HG03066 (cell line): ENCODE results near the gene BARX1.
"Not testable (repeated sequence)": the region's sequence is repeated elsewhere in the genome, so short reads cannot be mapped to it uniquely, and the experiment has no call there.

Experiments
- ATAC-seq: cut with Tn5 transposase; IDR thresholded peaks from one replicate; pipeline ENCODE4 v1.9.1; 2021; ENCODE audit warnings: low read depth; ENCODE audit not compliant: unreplicated experiment

BARX1 gene

GRCh38 chr9:93967020-93967803, 12.1 kb upstream of the BARX1 start:
- ATAC-seq: no peak

GRCh38 chr9:93965830-93966577, 10.8 kb upstream of the BARX1 start:
- no peak for ATAC-seq

- ATAC-seq: no peak
These were observed 9.5 kb upstream of the BARX1 start for GRCh38 chr9:93964685-93965084.

GRCh38 chr9:93963969-93964368, 8.8 kb upstream of the BARX1 start:
- ATAC-seq: no peak

- ATAC-seq: not testable (repeated sequence)
These were observed 8.3 kb upstream of the BARX1 start for GRCh38 chr9:93963489-93963888.

- no peak for ATAC-seq
These were observed 7.6 kb upstream of the BARX1 start for GRCh38 chr9:93962561-93963440.

- no peak for ATAC-seq
These were observed 6.9 kb upstream of the BARX1 start for GRCh38 chr9:93962017-93962416.

- no peak for ATAC-seq
These were observed 6.1 kb upstream of the BARX1 start for GRCh38 chr9:93960971-93961841.

- ATAC-seq: no peak
These were observed 5.2 kb upstream of the BARX1 start for GRCh38 chr9:93960221-93960970.

GRCh38 chr9:93959739-93960154, 4.6 kb upstream of the BARX1 start:
- ATAC-seq: no peak

- ATAC-seq: no peak
These were observed 3.9 kb upstream of the BARX1 start for GRCh38 chr9:93958819-93959682.

GRCh38 chr9:93958121-93958818, 3.1 kb upstream of the BARX1 start:
- no peak for ATAC-seq

GRCh38 chr9:93955981-93956784, 1.0 kb upstream of the BARX1 start:
- ATAC-seq: no peak

- ATAC-seq: no peak
These were observed 607 bp downstream of the BARX1 start for GRCh38 chr9:93954434-93955061.

GRCh38 chr9:93953496-93954433, 1.4 kb downstream of the BARX1 start:
- no peak for ATAC-seq
